ENCODE data around the gene GID8. TPM values are rescaled to one million over a fixed set of nuclear protein-coding genes. Genes with fewer than 3 reads are reported as not detected.

The GID8 gene
- total and polyA plus RNA-seq, 2 experiments from 2014 or later, result 41.8 to 106 TPM

DNA sequence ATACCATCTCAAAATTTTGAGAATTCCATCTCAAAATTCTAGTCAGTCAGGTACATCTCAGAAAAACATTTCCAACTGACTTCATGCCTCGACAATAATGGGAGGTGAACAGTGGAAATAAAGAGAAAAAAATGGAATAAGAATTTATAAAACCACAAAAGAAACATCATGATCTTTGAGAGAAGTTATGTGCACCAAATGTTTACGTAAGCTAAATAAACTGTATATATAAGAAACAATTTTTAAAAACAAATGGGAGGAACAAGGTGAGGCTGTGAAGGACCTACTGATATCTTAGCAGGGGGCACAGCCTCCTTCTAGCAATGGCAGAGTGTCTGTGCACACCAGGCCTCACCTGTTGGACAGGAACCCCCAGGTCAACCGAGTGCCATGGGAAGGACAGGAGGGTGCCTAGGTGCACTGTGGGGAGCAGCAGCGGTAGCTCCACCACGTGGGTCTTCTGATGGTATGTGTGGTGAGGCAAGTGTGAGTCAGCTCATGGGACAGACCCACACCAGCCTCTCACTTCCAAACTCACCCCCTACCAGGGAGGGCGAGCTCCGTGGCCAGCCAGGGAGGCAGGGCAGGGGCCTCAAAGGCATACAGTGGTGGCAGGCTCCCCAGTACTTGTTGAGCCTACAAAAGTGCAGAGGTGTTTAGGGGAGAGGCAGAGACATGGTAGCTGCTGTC lies 34.9 kb upstream of the GID8 start:
- Histone ChIP-seq H3K4me3 (no peak overlapping the region), H3K4me1 (ENCODE audit: insufficient read depth) (peaks cover 35% of the 10 kb centered on the region), H3K27me3 (ENCODE audit: insufficient read depth) (no peaks in the 10 kb centered on the region), H3K9me2 (ENCODE audit: insufficient read depth) (no peaks in the 10 kb centered on the region), H3K27ac (ENCODE audit: low read depth) (peak overlapping the region; percentile 93), H3K79me2 (replicated peaks; ENCODE audit: insufficient read depth) (peaks cover 37% of the 10 kb centered on the region), H4K20me1 (replicated peaks; ENCODE audit: insufficient read depth) (peaks cover 66% of the 10 kb centered on the region), H2AFZ (no peak overlapping the region), H3F3A (replicated peaks; ENCODE audit: low read depth) (peaks cover 78% of the 10 kb centered on the region), H3K4me2 (no peak overlapping the region), H3K36me3 (ENCODE audit: insufficient read depth) (peaks cover 61% of the 10 kb centered on the region)
- DNase-seq (ENCODE audit: low spot score) (no peak), ATAC-seq (no peak)
- peaks cover 23% of the 10 kb centered on the region for H3K27me3 Mint-ChIP-seq (ENCODE audit: insufficient read depth, low read depth, poor library complexity)
- H3K9me3 Mint-ChIP-seq, result no peaks in the 10 kb centered on the region
- no peak overlapping the region for H3K27ac Mint-ChIP-seq
- H3K36me3 Mint-ChIP-seq (ENCODE audit: low read depth), result peaks cover 71% of the 10 kb centered on the region
- H3K4me1 Mint-ChIP-seq, result peaks cover 37% of the 10 kb centered on the region
- no peak overlapping the region for H3K4me3 Mint-ChIP-seq
- TF ChIP-seq, protein P1, sequence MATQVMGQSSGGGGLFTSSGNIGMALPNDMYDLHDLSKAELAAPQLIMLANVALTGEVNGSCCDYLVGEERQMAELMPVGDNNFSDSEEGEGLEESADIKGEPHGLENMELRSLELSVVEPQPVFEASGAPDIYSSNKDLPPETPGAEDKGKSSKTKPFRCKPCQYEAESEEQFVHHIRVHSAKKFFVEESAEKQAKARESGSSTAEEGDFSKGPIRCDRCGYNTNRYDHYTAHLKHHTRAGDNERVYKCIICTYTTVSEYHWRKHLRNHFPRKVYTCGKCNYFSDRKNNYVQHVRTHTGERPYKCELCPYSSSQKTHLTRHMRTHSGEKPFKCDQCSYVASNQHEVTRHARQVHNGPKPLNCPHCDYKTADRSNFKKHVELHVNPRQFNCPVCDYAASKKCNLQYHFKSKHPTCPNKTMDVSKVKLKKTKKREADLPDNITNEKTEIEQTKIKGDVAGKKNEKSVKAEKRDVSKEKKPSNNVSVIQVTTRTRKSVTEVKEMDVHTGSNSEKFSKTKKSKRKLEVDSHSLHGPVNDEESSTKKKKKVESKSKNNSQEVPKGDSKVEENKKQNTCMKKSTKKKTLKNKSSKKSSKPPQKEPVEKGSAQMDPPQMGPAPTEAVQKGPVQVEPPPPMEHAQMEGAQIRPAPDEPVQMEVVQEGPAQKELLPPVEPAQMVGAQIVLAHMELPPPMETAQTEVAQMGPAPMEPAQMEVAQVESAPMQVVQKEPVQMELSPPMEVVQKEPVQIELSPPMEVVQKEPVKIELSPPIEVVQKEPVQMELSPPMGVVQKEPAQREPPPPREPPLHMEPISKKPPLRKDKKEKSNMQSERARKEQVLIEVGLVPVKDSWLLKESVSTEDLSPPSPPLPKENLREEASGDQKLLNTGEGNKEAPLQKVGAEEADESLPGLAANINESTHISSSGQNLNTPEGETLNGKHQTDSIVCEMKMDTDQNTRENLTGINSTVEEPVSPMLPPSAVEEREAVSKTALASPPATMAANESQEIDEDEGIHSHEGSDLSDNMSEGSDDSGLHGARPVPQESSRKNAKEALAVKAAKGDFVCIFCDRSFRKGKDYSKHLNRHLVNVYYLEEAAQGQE (IDR thresholded peaks at IDR 0.05; ENCODE audit: unreplicated experiment), result no peak
- no peak for TF ChIP-seq EZH2 (IDR thresholded peaks at IDR 0.05; ENCODE audit: low read depth, unreplicated experiment)
- no peak for TF ChIP-seq NANOG (IDR thresholded peaks at IDR 0.05; ENCODE audit: borderline replicate concordance)
- TF ChIP-seq STAT1 (IDR thresholded peaks at IDR 0.05; ENCODE audit: unreplicated experiment), result no peak

GRCh38 chr20:62905536-62906117 lies 32.3 kb upstream of the GID8 start:
- no peak overlapping the region for H2AFZ ChIP-seq
- 0 out of 2 replicates have a peak, but pooled peaks have one; percentile 8 for TF ChIP-seq POLR2AphosphoS5 (IDR thresholded peaks at IDR 0.05; ENCODE audit: low read depth)
- no peak for TF ChIP-seq ZNF114 (CRISPR knock-in tag; IDR thresholded peaks at IDR 0.05)
- TF ChIP-seq EZH2phosphoT487 (IDR thresholded peaks at IDR 0.05; ENCODE audit: unreplicated experiment), result no peak
- TF ChIP-seq, protein P1 (IDR thresholded peaks at IDR 0.05; ENCODE audit: unreplicated experiment), result no peak

More at GRCh38 chr20:62905536-62906117, 32.3 kb upstream of the GID8 start:
- H4K20me1 ChIP-seq (replicated peaks; ENCODE audit: insufficient read depth), result peaks cover 82% of the 10 kb centered on the region
- no peaks in the 10 kb centered on the region for H3K9me3 Mint-ChIP-seq
- peaks cover 15% of the 10 kb centered on the region for H3K27me3 Mint-ChIP-seq (ENCODE audit: insufficient read depth, low read depth, poor library complexity)
- H3K27ac ChIP-seq (ENCODE audit: low read depth), result peak overlapping the region; percentile 50; the same call in 1 of the 2 replicates
- DNase-seq (ENCODE audit: low spot score) (no peak), ATAC-seq (no peak)
- H3K4me2 ChIP-seq, result no peak overlapping the region
- H3K4me3 Mint-ChIP-seq, result no peak overlapping the region; the same call in 2 of the 3 replicates
- no peak overlapping the region for H3K4me3 ChIP-seq
- peaks cover 12% of the 10 kb centered on the region for H3K4me1 Mint-ChIP-seq
- H3F3A ChIP-seq (replicated peaks; ENCODE audit: low read depth), result peaks cover 93% of the 10 kb centered on the region
- H3K79me2 ChIP-seq (replicated peaks; ENCODE audit: insufficient read depth), result peaks cover 63% of the 10 kb centered on the region
- peaks cover 86% of the 10 kb centered on the region for H3K36me3 ChIP-seq (ENCODE audit: insufficient read depth)
- H3K27ac Mint-ChIP-seq, result no peak overlapping the region
- no peaks in the 10 kb centered on the region for H3K27me3 ChIP-seq (ENCODE audit: insufficient read depth)
- H3K36me3 Mint-ChIP-seq (ENCODE audit: low read depth), result peaks cover 96% of the 10 kb centered on the region
- H3K9me2 ChIP-seq (ENCODE audit: insufficient read depth), result no peaks in the 10 kb centered on the region
- peaks cover 18% of the 10 kb centered on the region; the same call in 1 of the 2 replicates for H3K4me1 ChIP-seq (ENCODE audit: insufficient read depth)

Data from GM23338 (cell line).